HepG2 (cell line): ENCODE results near the gene B3GALT6. TPM values are rescaled to one million over a fixed set of nuclear protein-coding genes. Genes with fewer than 3 reads are reported as not detected.

Experiments used
- FOSL2 ChIP-seq: sonication (generic); formaldehyde crosslinking; IDR thresholded peaks from 2 replicates; pipeline ENCODE4 v1.4.0; 2020; ENCODE audit warnings: missing genetic modification reagents
- HNRNPK ChIP-seq: fragments of 200-400 bp; formaldehyde crosslinking; IDR thresholded peaks from 2 replicates; pipeline ENCODE4 v1.6.1; 2018; ENCODE audit warnings: low read length, low read depth, moderate library complexity, mild to moderate bottlenecking; ENCODE audit not compliant: poor library complexity, severe bottlenecking
- ISL2 ChIP-seq: sonication (generic); formaldehyde crosslinking; IDR thresholded peaks from 2 replicates; pipeline ENCODE4 v1.5.0; 2020; ENCODE audit warnings: missing genetic modification reagents
- KLF16 ChIP-seq, 2 experiments: sonication (generic) in 1 of 2; formaldehyde crosslinking in 1 of 2; IDR thresholded peaks; 2 replicates each; pipeline versions ENCODE4 v1.6.1 to v1.8.0; 2016 to 2023; ENCODE audit warnings: missing genetic modification reagents in 2 of 2, missing compliant biosample characterization in 1 of 2
- NFATC3 ChIP-seq: sonication (generic); formaldehyde crosslinking; IDR thresholded peaks from 2 replicates; pipeline ENCODE4 v1.5.1; 2020; ENCODE audit warnings: mild to moderate bottlenecking, missing genetic modification reagents
- SP1 ChIP-seq, 2 experiments: fragments of 450-650 bp in 1 of 2; sonication (generic) in 1 of 2; formaldehyde crosslinking in 1 of 2; IDR thresholded peaks; 2 replicates each; pipeline versions ENCODE4 v1.4.0 to v1.6.1; 2016 to 2020; ENCODE audit warnings: missing genetic modification reagents in 1 of 2
- TBL1XR1 ChIP-seq: fragments of 150-350 bp; IDR thresholded peaks from 2 replicates; pipeline ENCODE4 v1.6.1; 2014; ENCODE audit warnings: borderline replicate concordance, low read length; ENCODE audit not compliant: partially characterized antibody
- TFAP4 ChIP-seq: sonication (generic); IDR thresholded peaks from 2 replicates; pipeline ENCODE4 v1.6.1; 2016; ENCODE audit warnings: low read depth, borderline replicate concordance
- TFDP2 ChIP-seq: sonication (generic); formaldehyde crosslinking; IDR thresholded peaks from 2 replicates; pipeline ENCODE4 v1.4.0; 2020; ENCODE audit warnings: missing genetic modification reagents
- ZNF160 ChIP-seq: sonication (generic); formaldehyde crosslinking; IDR thresholded peaks from 2 replicates; pipeline ENCODE4 v1.8.0; 2022; ENCODE audit warnings: mild to moderate bottlenecking, inconsistent platforms, missing genetic modification reagents
- ZNF280B ChIP-seq: sonication (generic); formaldehyde crosslinking; IDR thresholded peaks from 2 replicates; pipeline ENCODE4 v1.5.0; 2020; ENCODE audit warnings: missing genetic modification reagents, mild to moderate bottlenecking, borderline replicate concordance
- ZNF501 ChIP-seq: sonication (generic); formaldehyde crosslinking; IDR thresholded peaks from 2 replicates; pipeline ENCODE4 v1.5.1; 2020; ENCODE audit warnings: mild to moderate bottlenecking, moderate library complexity, missing genetic modification reagents
- ZNF577 ChIP-seq: sonication (generic); formaldehyde crosslinking; IDR thresholded peaks from 2 replicates; pipeline ENCODE4 v1.4.0; 2020; ENCODE audit warnings: mild to moderate bottlenecking, low read depth, missing genetic modification reagents, borderline replicate concordance
- polyA plus RNA-seq, 8 experiments: library from polyadenylated mRNA; depleted of rRNA in 3 of 8; stranded (reverse) in 7 of 8; unstranded in 1 of 8; fragments of >200 nt; fragmentation: Illumina TruSeq in 4 of 8; extraction: Trizol in 4 of 8; gene quantifications; 2 replicates each; pipeline versions ENCODE4 v1.2.1 to v1.2.3, GENCODE V29; 2011 to 2016; ENCODE audit warnings: low read depth in 4 of 8, missing spikeins in 1 of 8, mixed read lengths in 1 of 8; ENCODE audit not compliant: insufficient read depth in 1 of 8
- total RNA-seq, 5 experiments: library from RNA; depleted of rRNA; stranded (reverse); fragments of >200 nt; fragmentation: Illumina TruSeq; extraction: Trizol; gene quantifications; 2 replicates each; pipeline ENCODE4 v1.2.3, GENCODE V29; 2016; ENCODE audit warnings: low read depth in 1 of 5
- TF ChIP-seq, protein P1 (sequence below): sonication (generic); formaldehyde crosslinking; IDR thresholded peaks from 2 replicates; pipeline ENCODE4 v1.5.1; 2020; ENCODE audit warnings: mild to moderate bottlenecking, missing genetic modification reagents, moderate library complexity
- TF ChIP-seq, protein P2 (sequence below): sonication (generic); formaldehyde crosslinking; IDR thresholded peaks from 2 replicates; pipeline ENCODE4 v1.8.1; 2023; ENCODE audit warnings: mild to moderate bottlenecking, inconsistent platforms, moderate library complexity, missing genetic modification reagents, borderline replicate concordance
- TF ChIP-seq, protein P3 (sequence below): sonication (generic); formaldehyde crosslinking; IDR thresholded peaks from 2 replicates; pipeline ENCODE4 v1.5.1; 2020; ENCODE audit warnings: mild to moderate bottlenecking, missing genetic modification reagents, moderate library complexity

B3GALT6 gene
- total and polyA plus RNA-seq, 2 of the 13 experiments (the other 11 are each of a cell fraction or from before 2014, with no cell fraction given): 3.9 to 14.2 TPM

- TF ChIP-seq, protein P1, sequence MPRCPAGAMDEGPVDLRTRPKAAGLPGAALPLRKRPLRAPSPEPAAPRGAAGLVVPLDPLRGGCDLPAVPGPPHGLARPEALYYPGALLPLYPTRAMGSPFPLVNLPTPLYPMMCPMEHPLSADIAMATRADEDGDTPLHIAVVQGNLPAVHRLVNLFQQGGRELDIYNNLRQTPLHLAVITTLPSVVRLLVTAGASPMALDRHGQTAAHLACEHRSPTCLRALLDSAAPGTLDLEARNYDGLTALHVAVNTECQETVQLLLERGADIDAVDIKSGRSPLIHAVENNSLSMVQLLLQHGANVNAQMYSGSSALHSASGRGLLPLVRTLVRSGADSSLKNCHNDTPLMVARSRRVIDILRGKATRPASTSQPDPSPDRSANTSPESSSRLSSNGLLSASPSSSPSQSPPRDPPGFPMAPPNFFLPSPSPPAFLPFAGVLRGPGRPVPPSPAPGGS (CRISPR knock-in tag): peak; percentile 47; the same call in 1 of the 2 replicates
- TF ChIP-seq ZNF501 (CRISPR knock-in tag): peak; percentile 32; the same call in 1 of the 2 replicates
- TF ChIP-seq FOSL2 (CRISPR knock-in tag): 0 out of 2 replicates have a peak, but pooled peaks have one; percentile 4
- TF ChIP-seq KLF16 (CRISPR knock-in tag; IDR thresholded peaks at IDR 0.05): no peak
- no peak for TF ChIP-seq ZNF160 (CRISPR knock-in tag)
- TF ChIP-seq ISL2 (CRISPR knock-in tag): peak; percentile 8; the same call in 1 of the 2 replicates
- TF ChIP-seq, protein P2, sequence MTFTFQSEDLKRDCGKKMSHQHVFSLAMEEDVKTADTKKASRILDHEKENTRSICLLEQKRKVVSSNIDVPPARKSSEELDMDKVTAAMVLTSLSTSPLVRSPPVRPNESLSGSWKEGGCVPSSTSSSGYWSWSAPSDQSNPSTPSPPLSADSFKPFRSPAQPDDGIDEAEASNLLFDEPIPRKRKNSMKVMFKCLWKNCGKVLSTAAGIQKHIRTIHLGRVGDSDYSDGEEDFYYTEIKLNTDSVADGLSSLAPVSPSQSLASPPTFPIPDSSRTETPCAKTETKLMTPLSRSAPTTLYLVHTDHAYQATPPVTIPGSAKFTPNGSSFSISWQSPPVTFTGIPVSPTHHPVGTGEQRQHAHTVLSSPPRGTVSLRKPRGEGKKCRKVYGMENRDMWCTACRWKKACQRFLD (CRISPR knock-in tag): 0 out of 2 replicates have a peak, but pooled peaks have one; percentile 7
- TF ChIP-seq NFATC3 (CRISPR knock-in tag): no peak
- TF ChIP-seq TFAP4: no peak
- TF ChIP-seq TFDP2: no peak
- TF ChIP-seq SP1 (IDR thresholded peaks at IDR 0.05): no peak
- TF ChIP-seq SP1 (CRISPR knock-in tag; IDR thresholded peaks at IDR 0.05): no peak
- no peak for TF ChIP-seq TBL1XR1
- TF ChIP-seq ZNF577: no peak
- TF ChIP-seq, protein P3, sequence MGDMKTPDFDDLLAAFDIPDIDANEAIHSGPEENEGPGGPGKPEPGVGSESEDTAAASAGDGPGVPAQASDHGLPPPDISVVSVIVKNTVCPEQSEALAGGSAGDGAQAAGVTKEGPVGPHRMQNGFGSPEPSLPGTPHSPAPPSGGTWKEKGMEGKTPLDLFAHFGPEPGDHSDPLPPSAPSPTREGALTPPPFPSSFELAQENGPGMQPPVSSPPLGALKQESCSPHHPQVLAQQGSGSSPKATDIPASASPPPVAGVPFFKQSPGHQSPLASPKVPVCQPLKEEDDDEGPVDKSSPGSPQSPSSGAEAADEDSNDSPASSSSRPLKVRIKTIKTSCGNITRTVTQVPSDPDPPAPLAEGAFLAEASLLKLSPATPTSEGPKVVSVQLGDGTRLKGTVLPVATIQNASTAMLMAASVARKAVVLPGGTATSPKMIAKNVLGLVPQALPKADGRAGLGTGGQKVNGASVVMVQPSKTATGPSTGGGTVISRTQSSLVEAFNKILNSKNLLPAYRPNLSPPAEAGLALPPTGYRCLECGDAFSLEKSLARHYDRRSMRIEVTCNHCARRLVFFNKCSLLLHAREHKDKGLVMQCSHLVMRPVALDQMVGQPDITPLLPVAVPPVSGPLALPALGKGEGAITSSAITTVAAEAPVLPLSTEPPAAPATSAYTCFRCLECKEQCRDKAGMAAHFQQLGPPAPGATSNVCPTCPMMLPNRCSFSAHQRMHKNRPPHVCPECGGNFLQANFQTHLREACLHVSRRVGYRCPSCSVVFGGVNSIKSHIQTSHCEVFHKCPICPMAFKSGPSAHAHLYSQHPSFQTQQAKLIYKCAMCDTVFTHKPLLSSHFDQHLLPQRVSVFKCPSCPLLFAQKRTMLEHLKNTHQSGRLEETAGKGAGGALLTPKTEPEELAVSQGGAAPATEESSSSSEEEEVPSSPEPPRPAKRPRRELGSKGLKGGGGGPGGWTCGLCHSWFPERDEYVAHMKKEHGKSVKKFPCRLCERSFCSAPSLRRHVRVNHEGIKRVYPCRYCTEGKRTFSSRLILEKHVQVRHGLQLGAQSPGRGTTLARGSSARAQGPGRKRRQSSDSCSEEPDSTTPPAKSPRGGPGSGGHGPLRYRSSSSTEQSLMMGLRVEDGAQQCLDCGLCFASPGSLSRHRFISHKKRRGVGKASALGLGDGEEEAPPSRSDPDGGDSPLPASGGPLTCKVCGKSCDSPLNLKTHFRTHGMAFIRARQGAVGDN (CRISPR knock-in tag): peak; percentile 67
- TF ChIP-seq HNRNPK: no peak
- no peak; the same call in 1 of the 2 replicates for TF ChIP-seq ZNF280B (CRISPR knock-in tag)
These were observed 42.4 kb downstream of the B3GALT6 start (continued) for GRCh38 chr1:1274299-1274930.
